ENCODE data around the gene BACH2.
"Not testable (repeated sequence)": the region's sequence is repeated elsewhere in the genome, so short reads cannot be mapped to it uniquely, and the experiment has no call there.

BACH2 gene

DNA sequence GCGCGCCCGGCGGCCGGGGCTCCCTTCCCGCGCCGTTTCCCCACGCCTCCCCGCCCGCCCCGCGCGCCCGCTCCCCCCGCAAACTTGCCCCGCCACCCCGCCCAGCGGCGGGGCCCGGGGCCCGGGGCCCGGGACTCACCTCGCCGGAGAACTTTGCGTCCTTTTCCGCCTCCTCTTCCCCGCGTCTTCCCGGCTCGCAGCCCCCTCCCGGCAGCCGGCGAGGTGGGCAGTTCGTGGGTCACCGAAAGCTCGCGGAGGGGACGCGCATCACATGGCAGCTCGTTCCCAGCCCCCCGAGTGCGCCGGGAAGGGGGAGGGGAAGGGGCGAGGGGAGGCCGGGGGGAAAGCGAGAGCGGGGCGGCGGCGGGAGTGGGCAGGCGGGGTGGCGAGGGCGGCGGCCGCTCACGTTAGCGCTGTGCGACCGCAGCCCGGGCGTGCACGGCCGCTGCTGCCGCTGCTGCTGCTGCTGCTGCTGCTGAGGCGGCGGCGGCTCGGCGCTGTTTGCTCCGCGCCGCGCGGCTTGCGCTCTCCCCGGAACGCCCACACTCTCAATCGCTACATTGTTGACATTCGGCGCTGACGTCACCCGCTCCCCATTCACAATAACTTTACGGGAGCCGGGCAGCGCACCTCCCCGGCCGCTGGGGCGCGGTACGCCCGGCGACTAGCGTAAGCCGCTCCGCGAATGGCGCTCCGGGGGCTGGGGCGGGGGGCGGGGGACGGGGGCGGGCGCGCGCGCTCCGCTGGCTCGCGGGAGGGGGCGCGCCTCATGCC lies at the start of gene BACH2:
Gene BACH2 (minus strand): TSS at position 503 of the 774 bp plus-strand sequence. CDS start 287,999 bp downstream, outside the sequence.
- no peak for DNase-seq

DNA sequence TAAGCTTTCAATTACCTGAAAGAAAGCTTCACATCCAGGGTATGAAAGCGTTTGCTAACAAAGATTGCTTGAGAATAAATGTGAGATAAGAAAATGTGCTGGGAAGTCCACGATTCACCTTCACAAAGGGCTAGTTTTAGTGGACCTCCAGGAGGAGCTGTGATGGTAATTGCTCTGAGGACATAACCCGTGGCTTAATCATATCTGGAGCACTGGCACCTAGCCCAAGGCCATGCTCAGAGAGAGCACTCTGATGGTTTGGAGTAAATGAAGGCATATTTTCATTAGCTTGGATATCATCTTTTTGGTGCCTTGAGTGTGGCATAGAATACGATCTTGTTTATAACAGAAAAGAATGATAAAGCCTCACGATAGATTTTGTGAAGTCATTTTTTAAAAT lies 46.9 kb upstream of the BACH2 start:
- no peak for DNase-seq

DNA sequence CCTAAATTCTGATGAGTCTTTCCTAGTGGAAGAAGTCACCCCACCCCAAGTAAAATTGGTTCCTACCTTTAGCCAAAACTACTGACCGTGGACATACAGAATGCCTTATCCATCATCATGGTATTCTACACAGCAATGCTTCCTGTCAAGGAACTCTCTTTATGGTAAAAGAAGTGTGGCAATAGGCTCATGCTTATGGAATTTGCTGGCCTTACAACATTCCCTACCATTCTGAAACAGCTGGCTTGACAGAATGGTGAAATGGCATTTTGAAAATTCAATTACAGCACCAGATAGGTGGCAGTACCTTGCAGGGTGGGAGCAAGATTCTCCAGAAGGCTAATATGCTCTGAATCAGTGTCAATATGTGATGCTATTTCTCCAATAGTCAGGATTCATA lies 41.8 kb upstream of the BACH2 start:
- no peak for DNase-seq

DNA sequence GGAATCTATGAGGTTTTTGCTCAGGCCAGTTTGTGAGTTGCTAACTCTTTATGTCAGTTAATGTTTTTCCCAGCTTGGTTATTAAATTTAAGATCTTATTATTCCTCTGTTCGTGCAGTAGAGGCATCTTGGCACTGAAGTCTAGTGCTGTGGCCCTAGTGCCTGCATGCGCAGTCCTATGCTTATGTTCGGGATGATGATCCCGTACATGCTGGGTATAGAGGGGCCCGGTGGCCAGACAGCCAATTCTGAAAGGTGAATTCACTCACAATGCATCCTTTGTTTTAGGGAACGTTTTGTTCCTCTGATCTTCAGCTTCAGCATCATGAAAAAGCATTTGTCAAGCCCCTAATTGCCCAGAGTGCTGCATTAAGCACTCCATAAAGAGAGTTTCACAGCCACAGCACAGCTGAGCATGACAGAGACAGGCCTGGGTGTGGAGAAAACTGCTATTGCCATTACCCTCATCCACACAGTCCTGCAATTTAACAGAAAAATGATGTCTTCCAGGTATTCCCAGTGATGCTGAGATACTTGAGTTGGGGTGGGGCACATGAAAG lies 39.8 kb upstream of the BACH2 start:
- DNase-seq = no peak

DNA sequence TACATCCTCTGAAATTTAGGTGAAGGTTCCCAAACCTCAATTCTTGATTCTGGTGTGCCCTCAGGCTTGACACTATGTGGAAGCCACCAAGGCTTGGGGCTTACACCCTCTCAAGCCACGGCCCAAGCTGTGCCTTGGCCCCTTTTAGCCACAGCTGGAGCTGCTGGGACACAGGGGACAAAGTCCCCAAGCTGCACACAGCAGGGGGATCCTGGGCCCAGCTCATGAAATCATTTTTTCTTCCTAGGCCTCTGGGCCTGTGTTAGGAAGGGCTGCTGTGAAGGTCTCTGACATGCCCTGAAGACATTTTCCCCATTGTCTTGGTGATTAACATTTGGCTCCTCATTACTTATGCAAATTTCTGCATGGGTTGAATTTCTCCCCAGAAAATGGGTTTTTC lies 37.3 kb upstream of the BACH2 start:
- no peak for DNase-seq

GRCh38 chr6:90332978-90333543 lies 36.4 kb upstream of the BACH2 start:
- not testable (repeated sequence) for DNase-seq

DNA sequence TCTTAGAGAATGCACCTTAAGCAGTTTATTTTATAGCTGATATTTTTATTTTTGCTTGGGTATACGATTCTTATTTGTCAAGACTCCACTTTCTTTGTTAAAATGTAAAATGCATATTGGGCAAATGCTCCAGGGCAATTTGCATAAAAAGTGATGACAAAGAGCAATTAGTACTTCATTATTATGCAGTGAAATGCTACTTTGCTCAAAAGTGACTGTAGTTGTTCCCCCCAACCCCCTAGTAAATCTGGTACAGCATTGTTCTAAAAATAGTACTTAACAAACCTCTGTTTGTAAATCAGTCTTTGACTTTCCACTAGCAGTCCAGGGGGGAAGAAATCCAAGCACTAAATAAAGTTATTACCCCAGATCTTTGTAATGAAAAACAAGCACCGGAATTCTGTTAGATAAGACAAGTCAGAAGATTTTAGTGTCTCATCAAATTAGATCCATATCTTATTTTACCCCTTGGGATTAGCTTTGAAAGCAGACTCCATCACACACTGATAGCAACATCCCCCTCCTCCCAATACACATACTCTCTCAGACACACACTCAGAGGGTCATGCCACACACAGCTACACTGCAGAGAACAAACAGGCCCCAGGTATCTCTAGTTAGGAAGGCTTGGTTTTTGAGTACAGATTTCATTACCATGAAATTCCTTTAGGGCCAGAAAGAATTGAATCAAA lies 32.9 kb upstream of the BACH2 start:
- DNase-seq = no peak

DNA sequence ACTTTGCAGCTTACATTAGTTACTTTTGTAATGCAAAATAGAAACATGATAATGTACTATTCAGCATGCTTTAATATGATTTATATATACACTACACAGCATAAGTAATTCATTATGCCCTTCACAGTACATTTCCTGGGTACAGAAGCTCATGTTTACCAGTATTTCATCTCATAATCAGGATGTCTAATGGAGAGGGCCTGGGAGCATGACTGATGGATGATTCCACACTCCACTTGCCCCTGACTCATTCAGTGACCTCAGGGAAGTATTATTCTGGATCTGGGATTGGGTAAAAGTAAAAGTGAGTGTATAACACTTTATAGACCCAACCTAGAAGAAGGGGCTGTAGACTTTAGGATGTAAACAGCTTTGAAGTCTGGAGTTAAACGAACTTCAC lies 31.4 kb upstream of the BACH2 start:
- no peak for DNase-seq

GRCh38 chr6:90326404-90327057 lies 29.9 kb upstream of the BACH2 start:
- DNase-seq = no peak

DNA sequence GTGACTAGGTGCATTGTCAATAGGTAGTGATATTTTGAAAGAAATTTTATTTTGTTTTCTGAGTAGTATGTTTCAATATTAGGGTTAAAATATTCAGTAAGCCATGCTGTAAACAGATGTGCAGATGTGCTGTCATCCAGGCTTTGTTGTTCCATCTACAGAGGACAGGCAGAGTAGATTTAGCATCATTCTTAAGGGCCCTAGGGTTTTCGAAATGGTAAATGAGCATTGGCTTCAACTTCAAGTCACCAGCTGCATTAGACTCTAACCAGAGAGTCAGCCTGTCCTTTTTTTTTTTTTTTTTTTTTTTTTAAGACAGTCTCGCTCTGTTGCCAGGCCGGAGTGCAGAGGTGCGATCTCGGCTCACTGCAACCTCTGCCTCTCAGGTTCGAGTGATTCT lies 27.1 kb upstream of the BACH2 start:
- DNase-seq = no peak

DNA sequence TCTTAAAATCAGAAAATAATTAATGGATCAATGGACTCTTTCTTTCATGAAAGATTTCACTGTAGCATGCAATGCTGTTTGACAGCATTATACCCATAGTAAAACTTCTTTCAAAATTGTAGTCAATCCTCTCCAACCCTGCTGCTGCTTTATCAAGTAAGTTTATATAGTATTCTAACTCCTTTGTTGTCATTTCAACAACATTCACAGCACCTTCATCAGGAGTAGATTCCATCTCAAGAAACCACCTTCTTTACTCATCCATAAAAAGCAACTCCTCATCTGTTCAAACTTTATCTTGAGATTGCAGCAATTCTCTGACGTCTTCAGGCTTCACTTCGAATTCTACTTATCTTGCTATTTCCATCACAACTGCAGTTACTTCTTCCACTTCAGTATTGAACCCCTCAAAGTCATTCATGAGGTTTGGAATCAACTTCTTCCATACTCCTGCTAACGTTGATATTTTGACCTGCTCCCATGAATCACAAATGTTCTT lies 26.4 kb upstream of the BACH2 start:
- DNase-seq = no peak

DNA sequence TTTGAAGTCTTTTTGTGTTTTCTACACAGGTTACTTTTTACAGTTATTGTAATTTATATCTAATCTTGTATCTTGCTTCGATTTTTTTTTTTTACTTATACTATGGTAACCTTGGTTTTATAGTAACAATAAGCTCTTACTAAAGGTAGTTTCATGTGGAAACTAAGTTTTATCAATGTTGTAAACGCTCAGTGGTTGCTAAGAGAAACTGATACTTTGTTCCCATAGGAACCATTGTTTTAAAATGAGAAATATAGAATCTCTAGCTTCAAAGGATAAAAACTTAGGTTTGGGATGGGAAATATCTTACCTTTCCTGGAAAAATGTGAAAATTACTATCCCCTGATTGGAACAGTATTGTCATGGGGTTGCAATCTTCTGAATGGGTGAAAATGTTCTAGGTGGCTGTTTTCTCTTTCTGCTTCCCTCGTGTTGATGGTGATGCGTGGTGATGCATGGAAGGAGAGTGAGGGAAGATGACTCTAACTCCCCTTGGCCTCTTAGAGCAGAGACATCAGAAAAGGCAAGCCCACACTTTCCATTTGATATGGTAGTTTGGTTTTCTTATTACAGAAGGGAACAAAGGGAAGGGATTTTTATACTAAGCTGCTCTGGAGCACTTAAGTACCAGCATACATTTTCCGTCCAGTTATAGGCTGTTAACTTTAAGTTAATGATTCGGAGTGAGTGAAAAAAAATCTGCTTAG lies 23.5 kb upstream of the BACH2 start:
- no peak for DNase-seq

DNA sequence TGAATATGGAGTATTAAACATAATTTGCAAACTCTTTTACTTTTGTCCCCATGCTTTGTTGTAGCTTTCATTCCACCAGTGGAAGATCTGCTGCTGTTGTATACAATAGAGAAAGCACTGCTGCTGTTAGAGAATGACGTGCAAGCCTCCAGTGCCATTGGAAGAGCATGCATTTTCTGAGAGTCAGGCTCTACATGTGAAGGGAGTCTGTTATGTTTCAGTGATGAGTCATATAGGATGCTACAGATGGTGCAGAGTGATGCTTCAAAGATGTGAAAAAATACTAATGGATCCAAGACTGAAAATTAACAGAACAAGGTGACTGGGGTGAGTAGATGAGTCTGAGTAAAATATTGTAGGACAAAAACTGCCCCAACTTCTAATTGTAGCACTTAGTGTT lies 22.4 kb upstream of the BACH2 start:
- DNase-seq = no peak

DNA sequence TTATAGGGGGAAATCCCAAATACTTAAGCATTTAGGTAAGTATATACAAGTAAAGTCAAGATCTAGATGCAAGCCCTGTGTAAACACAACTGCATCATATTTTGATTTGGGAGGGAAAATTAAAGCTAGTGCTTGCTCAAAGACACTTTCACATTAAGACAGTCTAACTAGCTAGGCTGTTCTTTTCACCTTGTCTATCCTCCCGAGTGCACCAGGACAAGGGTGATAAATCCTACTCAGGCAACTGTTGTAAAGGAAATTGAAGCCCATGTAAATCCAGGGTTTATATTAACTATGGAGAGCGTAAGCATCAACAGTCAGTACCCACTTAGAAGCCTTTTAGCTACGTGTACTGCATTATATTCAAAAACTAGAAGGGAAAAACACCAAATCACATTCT lies 19.3 kb upstream of the BACH2 start:
- no peak for DNase-seq

GRCh38 chr6:90315354-90315950 lies 18.8 kb upstream of the BACH2 start:
- DNase-seq = no peak

DNA sequence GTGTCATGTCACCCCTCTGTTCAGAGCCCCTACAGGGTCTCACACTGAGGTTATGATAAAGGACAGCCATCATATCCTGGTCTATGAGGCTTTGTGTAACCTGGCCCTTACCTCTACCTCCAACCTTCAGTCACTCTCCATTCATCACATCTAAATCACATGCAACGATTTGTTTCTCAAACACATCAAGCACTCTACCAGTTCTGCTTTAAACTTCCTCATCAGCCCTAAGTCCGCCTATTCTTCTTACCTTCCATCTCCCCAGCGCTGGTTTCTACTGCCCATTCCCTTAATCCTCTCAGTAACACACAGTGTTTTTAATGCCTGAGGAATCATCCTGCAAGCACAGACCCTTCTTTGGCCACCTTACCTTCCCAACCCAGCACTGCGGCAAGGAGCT lies 17.9 kb upstream of the BACH2 start:
- DNase-seq = no peak

DNA sequence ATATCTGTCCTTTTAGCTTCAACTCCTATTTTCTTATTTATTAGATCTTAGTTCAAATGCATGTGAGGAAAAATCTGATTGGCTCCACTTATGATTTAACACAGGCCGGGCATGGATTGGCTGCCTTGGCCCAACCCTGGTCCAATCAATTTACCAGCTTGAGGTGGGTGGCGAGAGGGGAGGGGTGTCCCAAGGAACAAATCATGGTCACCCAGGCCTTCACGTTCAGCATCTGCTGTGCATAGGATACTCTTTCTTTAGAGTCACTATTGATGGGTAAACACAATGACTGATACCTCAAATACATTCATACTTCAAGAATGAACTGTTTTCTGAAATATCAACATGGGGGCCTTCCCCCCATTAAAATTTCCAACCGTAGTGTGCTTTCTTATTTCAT lies 14.9 kb upstream of the BACH2 start:
- no peak for DNase-seq

GRCh38 chr6:90305800-90306448 lies 9.3 kb upstream of the BACH2 start:
- no peak for DNase-seq

- DNase-seq = no peak
Observed at GRCh38 chr6:90304308-90304707, 7.7 kb upstream of the BACH2 start.

- DNase-seq = no peak
Observed at GRCh38 chr6:90303039-90303438, 6.4 kb upstream of the BACH2 start.

GRCh38 chr6:90302320-90302719 lies 5.7 kb upstream of the BACH2 start:
- DNase-seq = no peak

DNA sequence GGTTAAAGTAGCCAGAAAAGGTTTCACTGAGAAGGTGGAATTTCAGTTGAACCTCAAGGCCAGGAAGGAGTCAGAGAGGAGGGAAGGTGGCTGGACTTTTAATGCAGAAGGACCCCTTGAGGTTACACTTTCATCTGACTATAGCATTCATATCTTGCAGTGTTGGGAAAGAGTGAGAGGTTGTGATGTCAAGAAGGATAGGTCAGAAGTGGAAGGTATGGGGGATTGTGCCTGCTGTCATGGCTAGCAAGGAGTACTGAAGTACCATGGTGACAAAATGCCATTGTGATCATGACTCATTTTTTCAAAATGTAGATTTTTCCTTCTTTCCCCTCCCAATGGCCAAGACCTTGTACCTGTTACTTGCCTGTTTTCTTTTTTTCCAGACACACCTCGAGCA lies 5.2 kb upstream of the BACH2 start:
- DNase-seq = no peak
